HG03342 (cell line): ENCODE measurements around the gene TEF.

ENCODE experiments used
- ATAC-seq: cut with Tn5 transposase; IDR thresholded peaks from one replicate; pipeline ENCODE4 v1.9.1; 2021; ENCODE audit warnings: mild to moderate bottlenecking, moderate library complexity; ENCODE audit not compliant: unreplicated experiment

Gene TEF

GRCh38 chr22:41381329-41382097 is at the start of gene TEF:
Gene TEF (plus strand): TSS chr22:41381942. CDS start chr22:41382045, 103 bp downstream.
- peak; percentile 75 for ATAC-seq

GRCh38 chr22:41332217-41332939 is 49.4 kb upstream of the TEF start:
- no peak for ATAC-seq

- ATAC-seq, result no peak
Measured at GRCh38 chr22:41333806-41334205, 47.9 kb upstream of the TEF start.

GRCh38 chr22:41334215-41334614 is 47.5 kb upstream of the TEF start:
- ATAC-seq, result no peak

GRCh38 chr22:41334951-41335635 is 46.6 kb upstream of the TEF start:
- no peak for ATAC-seq

- no peak for ATAC-seq
Measured at GRCh38 chr22:41338614-41339212, 43.0 kb upstream of the TEF start.

GRCh38 chr22:41339823-41340222 is 41.9 kb upstream of the TEF start:
- ATAC-seq, result no peak

- ATAC-seq, result no peak
Measured at GRCh38 chr22:41340357-41340756, 41.4 kb upstream of the TEF start.

GRCh38 chr22:41341012-41341411 is 40.7 kb upstream of the TEF start:
- ATAC-seq, result no peak

- no peak for ATAC-seq
Measured at GRCh38 chr22:41341990-41342389, 39.8 kb upstream of the TEF start.

GRCh38 chr22:41343300-41343699 is 38.4 kb upstream of the TEF start:
- ATAC-seq, result no peak

- ATAC-seq, result no peak
Measured at GRCh38 chr22:41343717-41344116, 38.0 kb upstream of the TEF start.

GRCh38 chr22:41344189-41344788 is 37.5 kb upstream of the TEF start:
- no peak for ATAC-seq

GRCh38 chr22:41345807-41346335 is 35.9 kb upstream of the TEF start:
- no peak for ATAC-seq

GRCh38 chr22:41347066-41347859 is 34.5 kb upstream of the TEF start:
- no peak for ATAC-seq

- ATAC-seq, result no peak
Measured at GRCh38 chr22:41348964-41349484, 32.7 kb upstream of the TEF start.

GRCh38 chr22:41350087-41350486 is 31.7 kb upstream of the TEF start:
- no peak for ATAC-seq

GRCh38 chr22:41351011-41351410 is 30.7 kb upstream of the TEF start:
- ATAC-seq, result no peak

- no peak for ATAC-seq
Measured at GRCh38 chr22:41352058-41352457, 29.7 kb upstream of the TEF start.
